Measurements from ENCODE around the gene DCAF15.
"Not testable (repeated sequence)": the region's sequence is repeated elsewhere in the genome, so short reads cannot be mapped to it uniquely, and the experiment has no call there.

Gene DCAF15, protein sequence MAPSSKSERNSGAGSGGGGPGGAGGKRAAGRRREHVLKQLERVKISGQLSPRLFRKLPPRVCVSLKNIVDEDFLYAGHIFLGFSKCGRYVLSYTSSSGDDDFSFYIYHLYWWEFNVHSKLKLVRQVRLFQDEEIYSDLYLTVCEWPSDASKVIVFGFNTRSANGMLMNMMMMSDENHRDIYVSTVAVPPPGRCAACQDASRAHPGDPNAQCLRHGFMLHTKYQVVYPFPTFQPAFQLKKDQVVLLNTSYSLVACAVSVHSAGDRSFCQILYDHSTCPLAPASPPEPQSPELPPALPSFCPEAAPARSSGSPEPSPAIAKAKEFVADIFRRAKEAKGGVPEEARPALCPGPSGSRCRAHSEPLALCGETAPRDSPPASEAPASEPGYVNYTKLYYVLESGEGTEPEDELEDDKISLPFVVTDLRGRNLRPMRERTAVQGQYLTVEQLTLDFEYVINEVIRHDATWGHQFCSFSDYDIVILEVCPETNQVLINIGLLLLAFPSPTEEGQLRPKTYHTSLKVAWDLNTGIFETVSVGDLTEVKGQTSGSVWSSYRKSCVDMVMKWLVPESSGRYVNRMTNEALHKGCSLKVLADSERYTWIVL
- 76.7 reads per million, percentile 77 among the genes with 10 or more reads in this experiment for total RNA-seq

DNA sequence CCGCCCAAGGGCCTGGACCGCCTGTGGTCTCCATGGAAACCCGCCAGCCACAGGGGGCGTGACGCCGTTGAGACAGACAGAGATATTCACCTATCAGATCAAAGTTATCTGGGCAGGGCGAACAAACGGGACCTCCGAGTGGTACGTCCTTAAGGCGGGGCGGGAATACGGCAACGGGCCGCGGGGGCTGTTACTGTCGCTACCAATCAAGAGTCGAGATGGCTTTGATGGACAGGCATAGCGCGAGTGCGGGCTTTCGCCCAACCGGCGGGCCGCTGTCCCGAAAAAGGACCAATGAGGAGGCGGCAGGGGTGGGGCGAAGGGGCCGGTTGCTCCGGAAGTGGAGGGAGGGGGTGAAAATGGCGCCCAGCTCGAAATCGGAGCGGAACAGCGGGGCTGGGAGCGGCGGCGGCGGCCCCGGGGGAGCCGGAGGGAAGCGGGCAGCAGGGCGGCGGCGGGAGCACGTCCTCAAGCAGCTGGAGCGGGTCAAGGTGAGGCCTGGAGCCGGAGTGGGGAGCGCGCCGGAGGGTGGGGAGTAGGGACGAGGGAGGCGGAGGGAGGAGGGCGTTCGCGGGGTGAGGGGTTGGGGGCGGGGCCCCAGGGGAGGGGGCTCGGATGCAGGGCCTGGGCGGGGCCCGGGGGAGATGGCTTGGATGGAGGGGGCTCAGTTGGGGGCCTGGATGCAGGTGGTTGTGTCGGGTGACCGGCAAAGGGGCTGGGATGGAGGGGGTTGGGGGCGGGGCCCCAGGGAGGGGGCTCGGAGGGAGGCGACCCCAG, at the start of gene DCAF15:
Gene DCAF15, plus strand, starts transcription at position 356 of the 777 bp plus-strand sequence. Its CDS starts 4 bp downstream, at position 360.
- DNase-seq, result peak; percentile 99

- no peak for DNase-seq
Observed at GRCh38 chr19:13902993-13903555, 49.2 kb upstream of the DCAF15 start.

GRCh38 chr19:13905634-13906520, 46.4 kb upstream of the DCAF15 start, which contains the start of the genes BRME1 and CC2D1A:
TSS of gene BRME1 (minus strand) at chr19:13906117. CDS start at chr19:13904892, 1,225 bp downstream.
TSS of gene CC2D1A (plus strand) at chr19:13906201. CDS start at chr19:13906442, 241 bp downstream.
- peak; percentile 91 for DNase-seq

- no peak for DNase-seq
Observed at GRCh38 chr19:13906521-13906904, 45.8 kb upstream of the DCAF15 start.

DNA sequence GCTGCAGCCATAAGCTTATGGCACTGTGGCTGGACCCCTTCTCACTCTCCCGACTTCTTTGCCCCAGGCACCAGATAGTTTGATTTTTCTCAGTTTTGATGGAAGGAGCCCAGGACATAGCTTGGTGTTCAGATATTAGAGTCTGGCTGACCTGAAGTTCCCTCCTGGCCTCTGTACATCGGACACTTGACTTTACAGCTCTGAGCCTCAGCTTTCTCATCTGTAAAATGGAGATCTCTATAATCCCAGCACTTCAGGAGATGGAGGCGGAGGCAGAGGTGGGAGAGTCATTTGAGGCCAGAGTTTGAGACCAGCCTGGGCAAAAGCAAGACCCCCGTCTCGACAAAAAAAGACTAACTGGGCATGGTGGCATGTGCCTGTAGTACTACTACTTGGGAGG, 45.4 kb upstream of the DCAF15 start:
- DNase-seq, result no peak

DNA sequence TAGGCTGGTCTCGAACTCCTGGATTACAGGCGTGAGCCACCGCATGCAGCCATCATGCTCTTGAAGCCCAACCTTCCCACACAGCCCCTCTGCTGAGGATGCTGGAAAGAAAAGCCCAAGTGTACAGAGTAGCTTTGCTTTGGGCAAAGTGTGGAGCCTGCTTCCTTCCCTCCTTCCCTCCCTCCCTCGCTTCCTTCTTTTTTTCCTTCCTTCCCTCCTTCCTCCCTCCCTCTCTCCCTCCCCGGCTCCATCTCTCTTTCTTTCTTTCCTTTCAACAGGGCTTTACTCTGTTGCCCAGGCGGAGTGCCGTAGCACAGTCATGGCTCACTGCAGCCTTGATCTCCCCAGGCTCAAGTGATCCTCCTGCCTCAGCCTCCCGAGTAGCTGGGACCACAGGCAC, 43.6 kb upstream of the DCAF15 start:
- DNase-seq, result no peak

GRCh38 chr19:13909430-13909829, 42.9 kb upstream of the DCAF15 start:
- no peak for DNase-seq

GRCh38 chr19:13913352-13913751, 39.0 kb upstream of the DCAF15 start:
- no peak for DNase-seq

GRCh38 chr19:13914777-13915176, 37.5 kb upstream of the DCAF15 start:
- no peak for DNase-seq

DNA sequence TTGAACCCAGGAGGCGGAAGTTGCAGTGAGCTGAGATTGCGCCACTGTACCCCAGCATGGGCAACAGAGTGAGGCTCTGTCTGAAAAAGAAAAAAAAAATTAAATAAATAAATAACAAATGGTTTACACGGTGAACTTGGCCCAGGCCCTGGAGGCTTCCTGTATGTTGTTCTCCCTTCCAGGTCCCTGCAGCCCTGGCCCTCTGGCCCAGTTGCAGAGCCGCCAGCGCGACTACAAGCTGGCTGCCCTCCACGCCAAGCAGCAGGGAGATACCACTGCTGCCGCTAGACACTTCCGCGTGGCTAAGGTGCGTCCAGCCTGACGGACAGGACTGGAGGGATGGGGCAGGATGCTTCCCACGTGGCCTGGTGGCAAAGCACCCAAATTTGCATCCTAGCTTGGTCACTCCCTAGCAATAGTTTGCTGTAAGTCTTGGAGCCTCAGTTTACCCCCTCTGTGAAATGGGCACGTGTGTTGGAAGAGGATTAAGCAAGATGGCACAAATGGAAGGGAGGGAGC, 34.4 kb upstream of the DCAF15 start:
- DNase-seq, result no peak

- DNase-seq, result no peak
Observed at GRCh38 chr19:13918726-13919411, 33.4 kb upstream of the DCAF15 start.

DNA sequence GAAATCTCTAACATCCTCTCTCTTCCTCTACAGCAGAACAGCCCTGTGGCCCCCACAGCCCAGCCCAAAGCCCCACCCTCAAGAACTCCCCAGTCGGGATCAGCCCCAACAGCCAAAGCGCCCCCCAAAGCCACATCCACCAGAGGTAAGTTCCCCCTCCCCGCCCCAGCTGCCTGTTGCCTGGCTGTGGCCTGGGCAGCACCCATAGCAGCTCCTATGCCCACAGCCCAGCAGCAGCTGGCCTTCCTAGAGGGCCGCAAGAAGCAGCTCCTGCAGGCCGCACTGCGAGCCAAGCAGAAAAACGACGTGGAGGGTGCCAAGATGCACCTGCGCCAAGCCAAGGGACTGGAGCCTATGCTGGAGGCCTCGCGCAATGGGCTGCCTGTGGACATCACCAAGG, 31.8 kb upstream of the DCAF15 start:
- no peak for DNase-seq

DNA sequence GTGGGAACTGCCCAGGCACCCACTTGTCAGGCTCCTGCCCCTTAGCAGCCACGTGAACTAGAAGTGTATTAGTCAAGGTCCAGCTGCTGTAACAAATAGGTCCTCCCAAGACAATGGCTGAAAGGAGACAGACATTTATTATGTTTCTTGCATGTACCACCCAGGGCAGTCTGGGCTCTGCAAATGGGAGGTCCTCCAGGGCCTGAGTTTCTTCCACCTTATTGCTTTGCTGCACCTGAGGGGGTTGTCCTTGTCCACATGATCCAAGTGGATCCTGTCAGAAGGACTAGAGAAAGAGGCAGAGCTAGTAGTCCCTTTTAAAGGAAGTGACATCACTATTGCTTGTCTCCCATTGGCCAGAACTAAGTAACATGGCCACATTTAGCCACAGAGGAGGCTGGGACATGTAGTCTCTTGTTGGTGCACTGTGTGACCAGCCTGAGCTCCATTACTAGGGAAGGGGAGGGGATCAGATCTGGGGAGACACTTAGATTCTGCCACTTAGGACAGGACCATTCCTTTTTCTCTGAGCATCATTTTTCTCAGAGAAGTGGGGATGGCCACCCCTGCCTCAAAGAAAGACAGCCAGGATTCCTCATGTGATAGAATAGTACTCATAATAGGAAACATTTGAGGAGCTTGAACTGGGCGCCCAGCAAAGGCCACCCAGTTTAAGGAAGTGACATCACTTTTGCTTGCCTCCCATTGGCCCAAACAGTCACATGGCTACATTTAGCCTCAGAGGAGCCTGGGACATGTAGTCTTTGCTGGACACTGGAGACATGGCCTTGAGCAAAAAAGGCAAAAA, 31.2 kb upstream of the DCAF15 start:
- peak; percentile 20 for DNase-seq

DNA sequence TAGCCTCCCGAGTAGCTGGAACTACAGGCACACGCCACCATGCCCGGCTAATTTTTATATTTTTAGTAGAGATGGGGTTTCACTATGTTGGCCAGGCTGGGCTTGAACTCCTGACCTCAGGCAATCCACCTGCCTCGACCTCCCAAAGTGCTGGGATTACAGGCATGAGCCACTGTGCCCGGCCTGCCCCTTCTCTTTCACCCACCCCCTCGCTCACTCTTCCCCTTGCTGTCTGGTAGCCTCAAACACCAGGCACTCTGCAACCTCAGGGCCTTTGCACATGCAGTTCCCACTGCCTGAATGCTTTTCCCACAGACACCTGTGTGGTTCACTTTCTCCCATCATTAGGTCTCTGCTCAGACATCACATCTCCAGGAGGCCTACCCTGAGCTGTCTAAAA, 30.2 kb upstream of the DCAF15 start:
- not testable (repeated sequence) for DNase-seq

- no peak for DNase-seq
Observed at GRCh38 chr19:13923194-13923987, 28.9 kb upstream of the DCAF15 start.

DNA sequence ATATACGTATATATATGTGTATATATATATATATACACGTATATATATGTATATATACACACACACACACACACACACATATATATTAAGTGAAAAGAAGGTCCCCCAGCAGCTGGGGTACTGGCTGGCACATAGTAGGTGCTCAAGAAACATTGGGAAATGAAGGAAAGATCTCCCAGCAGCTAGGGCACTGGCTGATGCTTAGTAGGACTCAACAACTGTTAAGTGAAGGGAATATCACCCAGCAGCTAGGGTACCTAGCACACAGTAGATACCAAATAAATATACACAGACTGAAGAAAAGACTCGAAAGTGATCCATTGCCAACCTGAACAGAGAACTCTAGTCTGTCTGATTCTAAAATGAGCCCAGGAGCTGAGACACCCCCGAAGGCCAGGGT, 26.3 kb upstream of the DCAF15 start:
- no peak for DNase-seq

GRCh38 chr19:13926715-13927114, 25.6 kb upstream of the DCAF15 start:
- DNase-seq, result no peak

DNA sequence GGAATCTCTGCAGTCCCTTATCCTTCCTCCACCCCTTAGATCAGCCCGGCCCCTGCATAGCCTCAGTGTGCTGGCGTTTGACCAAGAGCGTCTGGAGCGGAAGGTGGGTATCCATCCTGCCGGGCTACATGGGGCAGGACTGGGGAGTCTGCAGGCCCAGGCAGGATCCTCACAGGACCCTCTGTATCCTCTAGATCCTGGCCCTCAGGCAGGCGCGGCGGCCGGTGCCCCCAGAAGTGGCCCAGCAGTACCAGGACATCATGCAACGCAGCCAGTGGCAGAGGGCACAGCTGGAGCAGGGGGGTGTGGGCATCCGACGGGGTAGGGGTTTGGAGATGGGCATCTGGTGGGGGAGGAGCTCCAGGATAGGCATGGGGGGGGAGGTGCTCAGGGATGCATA, 23.0 kb upstream of the DCAF15 start:
- DNase-seq, result no peak

- DNase-seq, result no peak
Observed at GRCh38 chr19:13929956-13930355, 22.4 kb upstream of the DCAF15 start.
